A549 (cell line): ENCODE data around the gene ARFGEF2.

Experiments used
- EHMT2 ChIP-seq: fragments of 200-600 bp; sonication (generic); IDR thresholded peaks from 2 replicates; pipeline ENCODE4 v1.6.1; 2016; ENCODE audit warnings: antibody characterized with exemption, low read depth, mild to moderate bottlenecking, moderate library complexity
- NPAS2 ChIP-seq: fragments of 250-450 bp; sonication (Bioruptor Pico); IDR thresholded peaks from 2 replicates; pipeline ENCODE4 v1.8.0; 2022; ENCODE audit warnings: mild to moderate bottlenecking, moderate library complexity, borderline replicate concordance
- NR3C1 ChIP-seq: fragments of >200 bp; sonication (Bioruptor Twin); formaldehyde crosslinking; IDR thresholded peaks from 3 replicates; pipeline ENCODE4 v1.6.1; 2017
- POLR2A ChIP-seq: IDR thresholded peaks from 2 replicates; pipeline ENCODE4 v1.6.1; 2012; ENCODE audit warnings: mild to moderate bottlenecking, low read length
- RAD21 ChIP-seq, 2 experiments: fragments of >200 bp in 1 of 2; sonication (Bioruptor Twin) in 1 of 2; formaldehyde crosslinking in 1 of 2; IDR thresholded peaks in 1 of 2; conservative IDR thresholded peaks in 1 of 2; 2 replicates in 1 of 2; 3 replicates in 1 of 2; pipeline ENCODE4 v1.6.1; 2012 to 2018; ENCODE audit warnings: inconsistent platforms in 1 of 2
- TP53 ChIP-seq: fragments of 250-450 bp; sonication (Bioruptor Pico); IDR thresholded peaks from 2 replicates; pipeline ENCODE4 v1.5.0; 2021; ENCODE audit warnings: mild to moderate bottlenecking, moderate library complexity
- USF2 ChIP-seq: fragments of 450-650 bp; IDR thresholded peaks from 2 replicates; pipeline ENCODE4 v1.6.1; 2014; ENCODE audit warnings: antibody characterized with exemption
- ZC3H11A ChIP-seq: fragments of 450-650 bp; IDR thresholded peaks from 2 replicates; pipeline ENCODE4 v1.6.1; 2014; ENCODE audit warnings: antibody characterized with exemption, mild to moderate bottlenecking
- TF ChIP-seq, protein P1 (sequence below): fragments of >200 bp; sonication (Bioruptor Twin); formaldehyde crosslinking; IDR thresholded peaks from 3 replicates; pipeline ENCODE4 v1.5.1; 2016

- TF ChIP-seq EHMT2, result no peak
- TF ChIP-seq ZC3H11A, result no peak
- TF ChIP-seq, protein P1, sequence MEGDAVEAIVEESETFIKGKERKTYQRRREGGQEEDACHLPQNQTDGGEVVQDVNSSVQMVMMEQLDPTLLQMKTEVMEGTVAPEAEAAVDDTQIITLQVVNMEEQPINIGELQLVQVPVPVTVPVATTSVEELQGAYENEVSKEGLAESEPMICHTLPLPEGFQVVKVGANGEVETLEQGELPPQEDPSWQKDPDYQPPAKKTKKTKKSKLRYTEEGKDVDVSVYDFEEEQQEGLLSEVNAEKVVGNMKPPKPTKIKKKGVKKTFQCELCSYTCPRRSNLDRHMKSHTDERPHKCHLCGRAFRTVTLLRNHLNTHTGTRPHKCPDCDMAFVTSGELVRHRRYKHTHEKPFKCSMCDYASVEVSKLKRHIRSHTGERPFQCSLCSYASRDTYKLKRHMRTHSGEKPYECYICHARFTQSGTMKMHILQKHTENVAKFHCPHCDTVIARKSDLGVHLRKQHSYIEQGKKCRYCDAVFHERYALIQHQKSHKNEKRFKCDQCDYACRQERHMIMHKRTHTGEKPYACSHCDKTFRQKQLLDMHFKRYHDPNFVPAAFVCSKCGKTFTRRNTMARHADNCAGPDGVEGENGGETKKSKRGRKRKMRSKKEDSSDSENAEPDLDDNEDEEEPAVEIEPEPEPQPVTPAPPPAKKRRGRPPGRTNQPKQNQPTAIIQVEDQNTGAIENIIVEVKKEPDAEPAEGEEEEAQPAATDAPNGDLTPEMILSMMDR, result no peak
- TF ChIP-seq POLR2A, result no peak
- no peak for TF ChIP-seq NPAS2
- no peak for TF ChIP-seq RAD21 (conservative IDR thresholded peaks at IDR 0.05 in 1 of 2, IDR thresholded peaks at IDR 0.05 in 1 of 2)
- no peak for TF ChIP-seq NR3C1
- no peak for TF ChIP-seq TP53 (CRISPR knock-in tag)
- TF ChIP-seq USF2, result no peak
These were observed 2.1 kb upstream of the ARFGEF2 start for GRCh38 chr20:48919336-48919881.
